Upper lobe of left lung (tissue), 6 donors: ENCODE results near the gene DTWD2. TPM values are rescaled to one million over a fixed set of nuclear protein-coding genes. Genes with fewer than 3 reads are reported as not detected.
"Not testable (repeated sequence)": the region's sequence is repeated elsewhere in the genome, so short reads cannot be mapped to it uniquely, and the experiment has no call there.

ENCODE experiments used
- ATAC-seq, 2 donors: fragments of 200-7000 bp; cut with Tn5 transposase; one replicate each; pipeline ENCODE4 v1.9.1; 2022; ENCODE audit warnings: mild to moderate bottlenecking in 2 of 2, moderate library complexity in 2 of 2; ENCODE audit not compliant: low FRiP score in 2 of 2
- DNase-seq, 2 donors: peaks; one replicate each; pipeline ENCODE4 v3.0.0-alpha.2; 2019 to 2020
- H3K27ac ChIP-seq, 4 donors: fragments of 200-600 bp; sonication (generic); one replicate each; pipeline ENCODE4 v1.5.1; 2016 to 2019
- H3K27me3 ChIP-seq, 4 donors: fragments of 200-600 bp; sonication (generic); one replicate each; pipeline ENCODE4 v1.5.1; 2017 to 2019
- H3K36me3 ChIP-seq, 4 donors: fragments of 200-600 bp; sonication (generic); one replicate each; pipeline ENCODE4 v1.5.1; 2016 to 2019
- H3K4me1 ChIP-seq, 4 donors: fragments of 200-600 bp; sonication (generic); one replicate each; pipeline ENCODE4 v1.5.1; 2018 to 2019
- H3K4me3 ChIP-seq, 4 donors: fragments of 200-600 bp; sonication (generic); one replicate each; pipeline ENCODE4 v1.5.1; 2017 to 2019; ENCODE audit warnings: mild to moderate bottlenecking in 2 of 4, moderate library complexity in 1 of 4
- H3K9me3 ChIP-seq, 4 donors: fragments of 200-600 bp; sonication (generic); one replicate each; pipeline ENCODE4 v1.5.1; 2018 to 2019
- CTCF ChIP-seq, 6 experiments: fragments of 450-650 bp in 4 of 6; fragments of 200-600 bp in 2 of 6; sonication (generic) in 2 of 6; IDR thresholded peaks; one replicate each; pipeline ENCODE4 v1.5.1; 2016 to 2019; ENCODE audit warnings: antibody characterized with exemption in 6 of 6
- EP300 ChIP-seq, 4 donors: sonication (generic); formaldehyde crosslinking; IDR thresholded peaks; one replicate each; pipeline ENCODE4 v1.5.1; 2017; ENCODE audit warnings: antibody characterized with exemption in 4 of 4, control low read depth in 2 of 4
- POLR2A ChIP-seq, 4 donors: fragments of 450-650 bp; IDR thresholded peaks; one replicate each; pipeline ENCODE4 v1.5.1; 2016 to 2017; ENCODE audit warnings: antibody characterized with exemption in 4 of 4, mild to moderate bottlenecking in 2 of 4
- POLR2AphosphoS5 ChIP-seq, 2 donors: sonication (generic); formaldehyde crosslinking; IDR thresholded peaks; one replicate each; pipeline ENCODE4 v1.5.1; 2017; ENCODE audit warnings: antibody characterized with exemption in 2 of 2
- WGBS, 2 donors: methylation state at CpG; one replicate each; pipeline ENCODE4 v1.1.5; 2017 to 2018; 5-methylcytosine and 5-hydroxymethylcytosine counted together
- total RNA-seq, 6 donors: library from RNA; depleted of rRNA in 4 of 6; stranded (reverse); fragments of >200 nt in 4 of 6; gene quantifications; one replicate each; pipeline versions ENCODE4 v1.1.0 to v1.2.1, GENCODE V29; 2016 to 2021
- donor health status: DM: no; HTN: no; CAD: no; lungs with moderate emphysema.
- donor health status: DM: no; HTN: yes; CAD: no; lungs with severe emphysema.

Gene DTWD2
- total RNA-seq, 6 donors from 2014 or later: 7.1 to 14.7 (median 9.5) TPM

DNA sequence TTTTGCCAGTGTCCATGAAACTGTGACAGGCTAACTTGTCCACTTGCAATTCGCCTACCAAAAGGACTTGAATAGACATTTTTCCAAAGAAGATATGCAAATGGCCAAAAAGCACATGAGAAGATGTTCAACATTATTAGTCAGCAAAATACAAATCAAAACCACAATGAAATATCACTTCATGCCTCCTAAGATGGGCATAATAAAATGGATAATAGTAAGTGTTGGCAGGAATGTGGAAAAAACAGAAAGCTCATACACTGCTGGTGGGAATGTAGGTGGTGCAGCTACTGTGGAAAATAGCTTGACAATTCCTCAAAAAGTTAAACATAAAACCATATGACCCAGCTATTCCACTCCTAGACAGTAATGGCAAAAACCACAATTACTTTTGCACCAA, 7.9 kb downstream of the DTWD2 start:
- Histone ChIP-seq H3K4me3 (no peak overlapping the region), H3K27me3 (no peaks in the 10 kb centered on the region), H3K4me1 (no peaks in the 10 kb centered on the region), H3K36me3 (no peaks in the 10 kb centered on the region), H3K9me3 (no peaks in the 10 kb centered on the region), H3K27ac (no peak overlapping the region)
- WGBS, 2 donors: 100% methylated on average over 1 of the region's 1 CpG
- DNase-seq (no peak), ATAC-seq (no peak)
- TF ChIP-seq EP300 (IDR thresholded peaks at IDR 0.05) (no peak), POLR2A (IDR thresholded peaks at IDR 0.05) (no peak), POLR2AphosphoS5 (IDR thresholded peaks at IDR 0.05) (no peak), CTCF (IDR thresholded peaks at IDR 0.05) (no peak)

GRCh38 chr5:118980017-118980416, 8.3 kb downstream of the DTWD2 start:
- Histone ChIP-seq H3K27ac (no peak overlapping the region), H3K9me3 (no peaks in the 10 kb centered on the region), H3K4me1 (no peaks in the 10 kb centered on the region), H3K4me3 (no peak overlapping the region), H3K27me3 (no peaks in the 10 kb centered on the region), H3K36me3 (no peaks in the 10 kb centered on the region)
- DNase-seq (no peak), ATAC-seq (no peak)
- WGBS, 2 donors: 50 to 92% methylated on average over 2 of the region's 2 CpGs
- no peak for TF ChIP-seq POLR2A (IDR thresholded peaks at IDR 0.05)
- TF ChIP-seq CTCF (IDR thresholded peaks at IDR 0.05): no peak
- no peak for TF ChIP-seq EP300 (IDR thresholded peaks at IDR 0.05)
- no peak for TF ChIP-seq POLR2AphosphoS5 (IDR thresholded peaks at IDR 0.05)

GRCh38 chr5:118973779-118974445, 14.4 kb downstream of the DTWD2 start:
- H3K27me3 ChIP-seq, H3K27ac ChIP-seq, ATAC-seq, H3K4me3 ChIP-seq, H3K36me3 ChIP-seq, H3K4me1 ChIP-seq, H3K9me3 ChIP-seq: not testable (repeated sequence)
- WGBS, 2 donors: 95% methylated on average over 23 of the region's 23 CpGs
- peak in 1 of 2 donors; percentile 61 for DNase-seq

DNA sequence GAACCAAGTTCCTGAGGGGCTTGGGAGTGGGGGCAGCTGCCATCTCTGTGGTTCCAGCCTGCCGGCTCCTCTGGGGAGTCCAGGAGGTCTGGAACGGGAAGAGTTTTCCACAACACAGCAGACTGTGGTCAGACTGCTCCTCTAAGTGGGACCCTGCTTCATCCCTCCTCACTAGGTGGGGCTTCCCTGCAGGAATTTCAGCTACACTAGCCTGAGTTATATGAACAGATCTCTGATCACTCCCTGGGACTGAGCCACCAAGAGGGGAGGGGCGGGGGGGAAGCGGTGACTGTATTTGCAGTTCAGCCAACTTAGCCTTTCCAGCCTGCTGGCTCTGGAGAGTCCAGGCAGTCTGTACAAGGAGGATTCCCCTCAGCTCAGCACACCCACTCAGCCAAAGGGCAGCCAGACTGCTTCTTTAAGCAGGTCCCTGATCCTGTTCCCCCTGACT, 19.4 kb downstream of the DTWD2 start:
- WGBS, 2 donors: 69 to 81% methylated on average over 2 to 4 of the region's 4 CpGs
- no peak for DNase-seq
- Histone ChIP-seq H3K27ac (no peak overlapping the region), H3K4me3 (no peak overlapping the region), H3K36me3 (no peaks in the 10 kb centered on the region), H3K9me3 (no peaks in the 10 kb centered on the region), H3K27me3 (no peaks in the 10 kb centered on the region), H3K4me1 (no peaks in the 10 kb centered on the region)
- TF ChIP-seq POLR2AphosphoS5 (IDR thresholded peaks at IDR 0.05) (no peak), POLR2A (IDR thresholded peaks at IDR 0.05) (no peak), CTCF (IDR thresholded peaks at IDR 0.05) (no peak)
- peak in 1 of 2 donors; percentile 75 for ATAC-seq

DNA sequence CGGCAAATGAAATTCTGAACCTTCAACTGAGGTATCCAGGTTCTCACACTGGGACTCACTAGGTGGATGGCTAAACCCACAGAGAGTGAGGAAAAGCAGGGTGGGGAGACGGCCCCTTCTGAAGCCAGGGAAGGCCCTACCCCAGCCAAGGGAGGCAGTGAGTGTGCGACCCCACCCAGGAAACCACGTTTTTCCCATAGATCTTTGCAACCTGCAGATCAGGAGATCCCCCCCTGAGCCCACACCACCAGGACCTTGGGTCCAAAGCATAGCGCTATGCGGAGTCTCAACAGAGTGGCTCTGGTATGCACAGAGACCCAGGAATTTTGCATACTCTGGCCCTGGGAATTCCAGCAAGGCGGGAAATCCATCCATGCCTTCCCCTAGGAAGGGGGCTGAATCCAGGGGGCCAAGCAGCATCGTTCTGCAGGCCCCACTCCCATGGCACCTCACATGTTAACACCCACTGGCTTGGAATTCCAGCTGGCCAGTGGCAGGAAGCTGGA, 19.9 kb downstream of the DTWD2 start:
- Histone ChIP-seq H3K36me3 (no peaks in the 10 kb centered on the region), H3K27ac (no peak overlapping the region), H3K9me3 (no peaks in the 10 kb centered on the region), H3K4me3 (no peak overlapping the region), H3K27me3 (no peaks in the 10 kb centered on the region), H3K4me1 (no peaks in the 10 kb centered on the region)
- 82 to 94% methylated on average over 5 to 8 of the region's 8 CpGs for WGBS, 2 donors
- ATAC-seq: no peak
- TF ChIP-seq CTCF (IDR thresholded peaks at IDR 0.05) (no peak), POLR2A (IDR thresholded peaks at IDR 0.05) (no peak), POLR2AphosphoS5 (IDR thresholded peaks at IDR 0.05) (no peak), EP300 (IDR thresholded peaks at IDR 0.05) (no peak)
- no peak for DNase-seq
